ENCODE data around the gene EYA2.

EYA2 gene

GRCh38 chr20:47122560-47122959, 227.9 kb downstream of the EYA2 start:
- DNase-seq, result no peak

GRCh38 chr20:47124181-47124717, 229.6 kb downstream of the EYA2 start:
- no peak for DNase-seq

- no peak for DNase-seq
Observed at GRCh38 chr20:47125508-47125757, 230.8 kb downstream of the EYA2 start.

GRCh38 chr20:47125758-47126591, 231.3 kb downstream of the EYA2 start:
- DNase-seq, result no peak

GRCh38 chr20:47126709-47127108, 232.1 kb downstream of the EYA2 start:
- no peak for DNase-seq

GRCh38 chr20:47127546-47127945, 232.9 kb downstream of the EYA2 start:
- no peak for DNase-seq

- no peak for DNase-seq
Observed at GRCh38 chr20:47127999-47128398, 233.4 kb downstream of the EYA2 start.

- no peak for DNase-seq
Observed at GRCh38 chr20:47129306-47129705, 234.7 kb downstream of the EYA2 start.

GRCh38 chr20:47133809-47134456, 239.3 kb downstream of the EYA2 start:
- no peak for DNase-seq

GRCh38 chr20:47136782-47137181, 242.1 kb downstream of the EYA2 start:
- DNase-seq, result no peak

- DNase-seq, result no peak
Observed at GRCh38 chr20:47137231-47137870, 242.7 kb downstream of the EYA2 start.

GRCh38 chr20:47139934-47140535, 245.4 kb downstream of the EYA2 start:
- DNase-seq, result no peak

GRCh38 chr20:47141350-47141921, 246.8 kb downstream of the EYA2 start:
- DNase-seq, result no peak

- DNase-seq, result no peak
Observed at GRCh38 chr20:47141941-47142773, 247.5 kb downstream of the EYA2 start.

GRCh38 chr20:47142774-47143170, 248.1 kb downstream of the EYA2 start:
- no peak for DNase-seq

- no peak for DNase-seq
Observed at GRCh38 chr20:47143657-47144056, 249.0 kb downstream of the EYA2 start.

GRCh38 chr20:47144463-47144862, 249.8 kb downstream of the EYA2 start:
- DNase-seq, result no peak

GRCh38 chr20:47146686-47147085, 252.0 kb downstream of the EYA2 start:
- peak; percentile 3 for DNase-seq

- DNase-seq, result no peak
Observed at GRCh38 chr20:47148059-47148458, 253.4 kb downstream of the EYA2 start.

- no peak for DNase-seq
Observed at GRCh38 chr20:47149939-47150338, 255.3 kb downstream of the EYA2 start.

GRCh38 chr20:47150403-47151152, 255.9 kb downstream of the EYA2 start:
- DNase-seq, result no peak

GRCh38 chr20:47152068-47152467, 257.4 kb downstream of the EYA2 start:
- no peak for DNase-seq
